SK-N-SH treated with all-trans-retinoic acid at 6 μM for 48 hours (cell line): ENCODE data around the gene KRTAP10-1.

Experiments used
- ARNTL ChIP-seq: fragments of 450-650 bp; formaldehyde crosslinking; IDR thresholded peaks from 2 replicates; pipeline ENCODE4 v1.5.0; 2020; ENCODE audit warnings: low read depth, mild to moderate bottlenecking, moderate library complexity, borderline replicate concordance
- POU6F1 ChIP-seq: fragments of 250-450 bp; sonication (Bioruptor Pico); IDR thresholded peaks from 2 replicates; pipeline ENCODE4 v1.8.0; 2021; ENCODE audit warnings: low read depth, mild to moderate bottlenecking, moderate library complexity, borderline replicate concordance
- SNAI2 ChIP-seq: fragments of 250-450 bp; sonication (Bioruptor Pico); IDR thresholded peaks from 2 replicates; pipeline ENCODE4 v1.5.0; 2020; ENCODE audit warnings: mild to moderate bottlenecking, moderate library complexity

- TF ChIP-seq SNAI2 (CRISPR knock-in tag) (no peak), POU6F1 (CRISPR knock-in tag) (no peak), ARNTL (CRISPR knock-in tag) (no peak)
Observed at GRCh38 chr21:44539991-44540666, at the start of gene KRTAP10-1.
